Measurements from ENCODE around the gene SH3GL3.

The SH3GL3 gene

DNA sequence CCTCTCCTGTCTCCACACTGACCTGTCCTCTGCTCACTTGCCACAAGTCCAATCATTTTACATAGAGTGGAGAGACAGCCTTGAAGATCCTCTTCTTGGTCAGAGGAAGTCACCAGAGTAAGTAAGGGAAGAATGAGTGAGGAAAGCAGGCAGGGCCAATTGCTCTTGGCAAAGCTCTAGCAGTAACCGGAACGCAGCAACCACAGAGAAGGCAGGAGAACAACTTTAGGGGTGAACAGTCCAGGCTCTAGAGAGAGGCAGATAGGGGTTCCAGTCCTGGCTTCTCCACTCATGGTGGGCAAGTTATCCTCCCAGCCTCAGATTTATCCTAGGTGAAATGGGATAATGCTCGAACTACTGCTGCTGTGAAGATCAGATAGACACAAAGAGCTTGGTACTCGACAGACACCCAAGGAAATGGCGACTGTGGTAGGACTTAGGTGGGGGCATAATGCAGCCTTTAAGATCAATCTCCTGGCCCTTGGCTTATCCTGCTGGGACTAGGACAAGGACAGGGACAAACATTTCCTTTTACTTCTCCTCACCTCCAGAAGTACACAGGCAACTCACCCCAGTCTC, 205.6 kb downstream of the SH3GL3 start:
- H3K27me3 Mint-ChIP-seq (ENCODE audit: low read depth), result peaks cover 82% of the 10 kb centered on the region
- H3K4me3 Mint-ChIP-seq, result peak overlapping the region; percentile 68 to 73 (median 70)
- peaks cover 3% of the 10 kb centered on the region for H3K36me3 Mint-ChIP-seq (ENCODE audit: low read depth)
- TF ChIP-seq, protein P1, sequence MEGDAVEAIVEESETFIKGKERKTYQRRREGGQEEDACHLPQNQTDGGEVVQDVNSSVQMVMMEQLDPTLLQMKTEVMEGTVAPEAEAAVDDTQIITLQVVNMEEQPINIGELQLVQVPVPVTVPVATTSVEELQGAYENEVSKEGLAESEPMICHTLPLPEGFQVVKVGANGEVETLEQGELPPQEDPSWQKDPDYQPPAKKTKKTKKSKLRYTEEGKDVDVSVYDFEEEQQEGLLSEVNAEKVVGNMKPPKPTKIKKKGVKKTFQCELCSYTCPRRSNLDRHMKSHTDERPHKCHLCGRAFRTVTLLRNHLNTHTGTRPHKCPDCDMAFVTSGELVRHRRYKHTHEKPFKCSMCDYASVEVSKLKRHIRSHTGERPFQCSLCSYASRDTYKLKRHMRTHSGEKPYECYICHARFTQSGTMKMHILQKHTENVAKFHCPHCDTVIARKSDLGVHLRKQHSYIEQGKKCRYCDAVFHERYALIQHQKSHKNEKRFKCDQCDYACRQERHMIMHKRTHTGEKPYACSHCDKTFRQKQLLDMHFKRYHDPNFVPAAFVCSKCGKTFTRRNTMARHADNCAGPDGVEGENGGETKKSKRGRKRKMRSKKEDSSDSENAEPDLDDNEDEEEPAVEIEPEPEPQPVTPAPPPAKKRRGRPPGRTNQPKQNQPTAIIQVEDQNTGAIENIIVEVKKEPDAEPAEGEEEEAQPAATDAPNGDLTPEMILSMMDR (IDR thresholded peaks at IDR 0.05; ENCODE audit: unreplicated experiment in 3 of 3), result no peak
- peaks cover 5% of the 10 kb centered on the region for H3K4me1 Mint-ChIP-seq
- peaks cover 2% of the 10 kb centered on the region for H3K9me3 Mint-ChIP-seq
- no peak overlapping the region for H3K27ac Mint-ChIP-seq

DNA sequence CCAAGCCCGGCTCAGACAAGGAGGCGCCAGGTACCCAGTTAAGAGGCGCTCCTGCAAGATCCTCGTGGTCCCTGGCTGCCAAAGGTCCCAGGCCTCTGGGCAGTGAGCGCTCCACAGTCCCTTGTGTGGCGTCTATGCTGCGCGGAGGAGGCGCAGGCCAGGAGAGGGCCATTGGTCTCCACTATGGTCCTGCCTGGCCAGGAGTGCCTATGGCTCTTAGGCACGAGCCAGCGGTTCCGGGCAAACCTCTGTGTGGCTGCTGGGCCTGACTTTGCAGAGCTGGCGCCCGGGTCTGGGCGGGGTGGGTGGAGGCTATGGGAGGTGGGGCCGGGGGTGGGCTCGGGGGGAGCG, 206.1 kb downstream of the SH3GL3 start:
- H3K36me3 Mint-ChIP-seq (ENCODE audit: low read depth), result peaks cover 3% of the 10 kb centered on the region
- TF ChIP-seq, protein P1 (IDR thresholded peaks at IDR 0.05; ENCODE audit: unreplicated experiment in 3 of 3), result no peak
- peaks cover 5% of the 10 kb centered on the region for H3K4me1 Mint-ChIP-seq
- H3K9me3 Mint-ChIP-seq, result peaks cover 2% of the 10 kb centered on the region
- H3K4me3 Mint-ChIP-seq, result peak overlapping the region in 2 of 3 experiments; percentile 68 to 73
- no peak overlapping the region for H3K27ac Mint-ChIP-seq
- H3K27me3 Mint-ChIP-seq (ENCODE audit: low read depth), result peaks cover 87% of the 10 kb centered on the region

DNA sequence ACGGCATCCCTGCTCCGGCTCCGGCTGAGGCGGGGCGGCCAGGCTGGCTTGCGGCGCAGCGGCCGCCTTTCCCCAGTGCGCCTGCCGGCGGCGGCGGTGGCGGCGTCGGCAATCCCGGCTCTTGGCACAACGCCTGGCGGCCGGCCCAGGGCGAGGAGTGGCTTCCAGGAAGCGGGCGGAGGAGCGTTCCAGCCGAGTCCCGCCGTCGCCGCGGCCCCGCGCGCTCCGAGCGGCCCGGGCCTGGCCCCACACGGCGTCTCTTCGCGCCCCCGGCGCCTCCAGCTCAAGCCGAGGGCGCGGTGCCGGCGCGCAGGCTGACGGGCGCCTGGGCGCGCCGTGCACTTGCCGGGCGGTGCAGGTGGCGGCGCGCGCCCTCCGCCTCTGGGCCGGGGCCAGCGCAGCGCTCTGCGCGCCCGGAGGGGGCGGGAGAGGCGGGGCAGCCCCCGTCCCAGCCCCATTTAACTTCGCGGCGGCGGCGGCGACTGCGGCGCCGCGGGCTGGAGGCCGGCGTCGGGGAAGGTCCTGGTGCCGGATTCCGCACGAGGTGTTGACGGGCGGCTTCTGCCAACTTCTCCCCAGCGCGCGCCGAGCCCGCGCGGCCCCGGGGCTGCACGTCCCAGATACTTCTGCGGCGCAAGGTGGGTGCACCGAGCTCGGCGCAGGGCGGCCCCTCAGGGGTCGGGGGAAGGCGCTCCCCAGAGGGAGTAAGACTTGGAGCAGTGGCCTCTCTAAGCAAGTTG, 206.7 kb downstream of the SH3GL3 start, which contains the start of gene ADAMTSL3:
Gene ADAMTSL3 (plus strand): TSS at position 485 of the 740 bp plus-strand sequence. CDS start 1,639 bp downstream, outside the sequence.
- TF ChIP-seq, protein P1 (IDR thresholded peaks at IDR 0.05; ENCODE audit: unreplicated experiment in 3 of 3), result no peak
- Mint-ChIP-seq H3K36me3 (ENCODE audit: low read depth) (peaks cover 3% of the 10 kb centered on the region), H3K9me3 (peaks cover 2% of the 10 kb centered on the region), H3K27me3 (ENCODE audit: low read depth) (peaks cover 87% of the 10 kb centered on the region), H3K4me1 (peaks cover 5% of the 10 kb centered on the region), H3K4me3 (peak within 1 kb of the TSS; percentile 71 to 74 (median 73)), H3K27ac (no peak within 1 kb of the TSS)

DNA sequence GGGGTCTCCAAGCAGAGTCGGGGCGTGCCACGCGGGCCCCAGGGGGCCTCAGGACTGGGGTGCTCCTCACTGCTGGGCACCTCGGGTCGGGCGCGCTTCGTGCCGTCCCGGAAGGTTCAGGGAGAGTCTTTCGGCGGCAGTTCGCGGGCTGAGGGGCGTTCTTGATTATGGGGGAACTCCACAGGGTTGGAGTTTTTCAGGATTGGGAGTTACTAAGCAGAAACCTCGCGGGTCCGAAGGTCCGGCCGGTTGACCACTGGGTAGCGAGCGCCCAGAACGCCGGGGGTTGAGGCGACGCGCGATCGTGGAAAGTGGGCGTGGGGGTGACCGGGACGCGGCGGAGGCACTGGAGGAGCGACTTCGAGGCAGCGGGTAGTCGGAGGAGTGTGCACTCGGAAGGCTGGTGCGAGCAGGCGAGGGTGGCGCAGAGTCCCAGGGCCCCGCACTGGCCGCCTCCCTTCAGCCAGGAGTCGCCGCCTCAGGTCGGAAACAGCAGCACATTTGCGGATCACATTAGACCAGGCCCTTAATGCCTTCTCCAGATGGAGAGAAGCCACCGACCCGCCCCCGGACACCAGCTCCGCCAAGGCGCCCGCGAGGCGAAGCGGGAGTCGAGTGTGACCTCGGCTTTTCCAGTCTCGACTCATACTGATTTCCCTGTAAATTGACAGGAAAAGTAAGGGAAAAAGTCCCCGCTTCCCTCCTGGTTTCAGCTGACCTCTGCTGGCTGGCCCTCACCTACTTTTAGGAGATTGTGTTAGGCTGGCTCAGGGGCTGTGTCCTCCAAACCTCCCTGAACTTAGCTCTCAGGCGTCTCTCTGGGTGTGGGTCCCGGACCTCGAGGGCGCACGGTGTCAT, 207.5 kb downstream of the SH3GL3 start:
- Mint-ChIP-seq H3K36me3 (ENCODE audit: low read depth) (peaks cover 3% of the 10 kb centered on the region), H3K4me1 (peaks cover 5% of the 10 kb centered on the region)
- TF ChIP-seq, protein P1 (IDR thresholded peaks at IDR 0.05; ENCODE audit: unreplicated experiment in 3 of 3), result no peak

DNA sequence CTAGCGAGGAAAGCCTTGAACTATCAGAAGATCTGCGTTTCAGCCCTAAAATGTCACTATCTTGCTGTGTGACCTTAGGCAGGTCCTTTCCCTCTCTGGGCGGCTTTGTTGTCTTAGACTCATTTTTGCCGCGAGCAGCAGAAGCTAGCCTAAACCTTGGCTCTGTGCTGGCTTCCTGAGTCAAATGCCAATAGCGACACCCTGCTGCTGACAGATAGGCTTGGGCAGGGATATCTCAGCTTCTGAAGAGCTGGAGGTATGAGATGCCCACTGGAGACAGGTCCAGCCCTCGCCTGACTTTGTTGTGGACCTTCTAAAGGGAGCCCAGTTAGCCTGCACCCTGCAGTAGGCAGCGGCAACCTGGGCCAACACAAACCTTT, 208.1 kb downstream of the SH3GL3 start:
- Mint-ChIP-seq H3K4me3 (peak overlapping the region; percentile 68 to 74 (median 71)), H3K27ac (no peak overlapping the region), H3K27me3 (ENCODE audit: low read depth) (peaks cover 83% of the 10 kb centered on the region), H3K9me3 (peaks cover 8% of the 10 kb centered on the region), H3K4me1 (peaks cover 5% of the 10 kb centered on the region), H3K36me3 (ENCODE audit: low read depth) (peaks cover 3% of the 10 kb centered on the region)
- TF ChIP-seq, protein P1 (IDR thresholded peaks at IDR 0.05; ENCODE audit: unreplicated experiment in 3 of 3), result no peak

More for the DNA sequence above, 207.5 kb downstream of the SH3GL3 start:
- Mint-ChIP-seq H3K27me3 (ENCODE audit: low read depth) (peaks cover 89% of the 10 kb centered on the region), H3K27ac (no peak overlapping the region), H3K9me3 (peaks cover 6% of the 10 kb centered on the region), H3K4me3 (peak overlapping the region; percentile 68 to 74 (median 71))

Measured in nephron (organoid).